Activated CD4-positive, alpha-beta T cell treated with anti-CD3 and anti-CD28 coated beads for 1 hour (primary cell): ENCODE measurements around the gene GATAD2B.
"Not testable (repeated sequence)": the region's sequence is repeated elsewhere in the genome, so short reads cannot be mapped to it uniquely, and the experiment has no call there.

Experiments
- DNase-seq: peaks from one replicate; pipeline ENCODE4 v3.0.0-alpha.2; 2020

GATAD2B gene

GRCh38 chr1:153882296-153882912, 40.4 kb downstream of the GATAD2B start:
- no peak for DNase-seq

GRCh38 chr1:153881751-153882150, 41.0 kb downstream of the GATAD2B start:
- no peak for DNase-seq

- DNase-seq = no peak
These were observed 41.8 kb downstream of the GATAD2B start for GRCh38 chr1:153880962-153881361.

GRCh38 chr1:153880024-153880423, 42.7 kb downstream of the GATAD2B start:
- no peak for DNase-seq

- no peak for DNase-seq
These were observed 45.7 kb downstream of the GATAD2B start for GRCh38 chr1:153877112-153877511.

- no peak for DNase-seq
These were observed 49.8 kb downstream of the GATAD2B start for GRCh38 chr1:153872934-153873333.

GRCh38 chr1:153872331-153872730, 50.4 kb downstream of the GATAD2B start:
- no peak for DNase-seq

- no peak for DNase-seq
These were observed 53.3 kb downstream of the GATAD2B start for GRCh38 chr1:153869486-153869885.

- no peak for DNase-seq
These were observed 56.5 kb downstream of the GATAD2B start for GRCh38 chr1:153866045-153866850.

- no peak for DNase-seq
These were observed 62.5 kb downstream of the GATAD2B start for GRCh38 chr1:153860285-153860684.

GRCh38 chr1:153857505-153857904, 65.3 kb downstream of the GATAD2B start:
- DNase-seq = no peak

GRCh38 chr1:153856763-153857162, 66.0 kb downstream of the GATAD2B start:
- DNase-seq = no peak

GRCh38 chr1:153852170-153852569, 70.6 kb downstream of the GATAD2B start:
- DNase-seq = no peak

GRCh38 chr1:153849487-153850185, 73.1 kb downstream of the GATAD2B start:
- no peak for DNase-seq

- no peak for DNase-seq
These were observed 74.0 kb downstream of the GATAD2B start for GRCh38 chr1:153848805-153849204.

GRCh38 chr1:153845158-153845557, 77.6 kb downstream of the GATAD2B start:
- no peak for DNase-seq

GRCh38 chr1:153844349-153844748, 78.4 kb downstream of the GATAD2B start:
- DNase-seq = not testable (repeated sequence)

- no peak for DNase-seq
These were observed 80.7 kb downstream of the GATAD2B start for GRCh38 chr1:153842006-153842471.

- DNase-seq = no peak
These were observed 81.2 kb downstream of the GATAD2B start for GRCh38 chr1:153841463-153841994.

GRCh38 chr1:153840774-153841173, 82.0 kb downstream of the GATAD2B start:
- DNase-seq = not testable (repeated sequence)

- not testable (repeated sequence) for DNase-seq
These were observed 88.8 kb downstream of the GATAD2B start for GRCh38 chr1:153833968-153834367.

GRCh38 chr1:153833171-153833570, 89.6 kb downstream of the GATAD2B start:
- no peak for DNase-seq

- no peak for DNase-seq
These were observed 90.5 kb downstream of the GATAD2B start for GRCh38 chr1:153832293-153832692.
